H1 (cell line): ENCODE results near the gene MCM7. TPM values are rescaled to one million over a fixed set of nuclear protein-coding genes. Genes with fewer than 3 reads are reported as not detected.
A peak's percentile ranks its signal among the peaks of the same experiment; 100 is the strongest.

Source experiments
- EZH2 ChIP-seq: fragments of 200-600 bp; sonication (generic); IDR thresholded peaks from 2 replicates; pipeline ENCODE4 v1.7.1; 2012; ENCODE audit warnings: low read depth, mild to moderate bottlenecking, moderate library complexity, low read length, inconsistent platforms; ENCODE audit not compliant: severe bottlenecking
- GABPA ChIP-seq: IDR thresholded peaks from 2 replicates; pipeline ENCODE4 v1.6.1; 2011; ENCODE audit warnings: mild to moderate bottlenecking, low read length, moderate library complexity, borderline replicate concordance; ENCODE audit not compliant: insufficient read depth
- GTF2F1 ChIP-seq: IDR thresholded peaks from 2 replicates; pipeline ENCODE4 v1.6.1; 2012; ENCODE audit warnings: low read depth, low read length, improper control_type of control experiment, borderline replicate concordance
- HDAC2 ChIP-seq, 2 experiments: fragments of 300-600 bp in 1 of 2; sonication (generic) in 1 of 2; IDR thresholded peaks; 2 replicates each; pipeline ENCODE4 v1.6.1; 2011 to 2012; ENCODE audit warnings: low read depth in 2 of 2, low read length in 2 of 2, mild to moderate bottlenecking in 2 of 2, moderate library complexity in 2 of 2, borderline replicate concordance in 1 of 2, inconsistent platforms in 1 of 2
- KDM5A ChIP-seq: fragments of 200-600 bp; IDR thresholded peaks from 2 replicates; pipeline ENCODE4 v1.7.1; 2012; ENCODE audit warnings: mild to moderate bottlenecking, low read length, inconsistent platforms, mixed read lengths
- POU5F1 ChIP-seq: IDR thresholded peaks from 2 replicates; pipeline ENCODE4 v1.6.1; 2011; ENCODE audit warnings: low read depth, mild to moderate bottlenecking, low read length, moderate library complexity
- RAD21 ChIP-seq, 2 experiments: IDR thresholded peaks in 1 of 2; conservative IDR thresholded peaks in 1 of 2; 2 replicates each; pipeline ENCODE4 v1.6.1; 2011; ENCODE audit warnings: low read depth in 2 of 2, low read length in 2 of 2, improper control_type of control experiment in 1 of 2, inconsistent platforms in 1 of 2, mild to moderate bottlenecking in 1 of 2, moderate library complexity in 1 of 2
- RNF2 ChIP-seq: fragments of 200-900, 300-1000 bp; sonication (generic); IDR thresholded peaks from 2 replicates; pipeline ENCODE4 v1.7.1; 2016; ENCODE audit warnings: borderline replicate concordance, low read depth, mild to moderate bottlenecking, antibody characterized with exemption, low read length; ENCODE audit not compliant: poor library complexity, severe bottlenecking; ENCODE audit errors: missing control alignments
- RXRA ChIP-seq: IDR thresholded peaks from 2 replicates; pipeline ENCODE4 v1.6.1; 2011; ENCODE audit warnings: low read depth, mild to moderate bottlenecking, low read length, moderate library complexity; ENCODE audit not compliant: insufficient read depth
- SAP30 ChIP-seq: fragments of 300-600 bp; sonication (generic); IDR thresholded peaks from 2 replicates; pipeline ENCODE4 v1.7.1; 2012; ENCODE audit warnings: low read length, moderate library complexity, mild to moderate bottlenecking, inconsistent platforms; ENCODE audit not compliant: insufficient read depth, insufficient replicate concordance
- SIRT6 ChIP-seq: IDR thresholded peaks from one replicate; pipeline ENCODE4 v1.7.1; 2012; ENCODE audit warnings: low read length, inconsistent platforms
- SRF ChIP-seq: IDR thresholded peaks from 2 replicates; pipeline ENCODE4 v1.6.1; 2011; ENCODE audit warnings: mild to moderate bottlenecking, low read depth, low read length, moderate library complexity
- TBP ChIP-seq: IDR thresholded peaks from 2 replicates; pipeline ENCODE4 v1.6.1; 2011; ENCODE audit warnings: low read depth, low read length, improper control_type of control experiment
- polyA plus RNA-seq, 7 experiments: library from polyadenylated mRNA; depleted of rRNA in 3 of 7; stranded (reverse) in 5 of 7; unstranded in 2 of 7; fragments of >200 nt in 5 of 7; fragments of 200-250 nt in 2 of 7; gene quantifications; 1 replicate in 5 of 7; 2 replicates in 1 of 7; 4 replicates in 1 of 7; pipeline versions ENCODE4 v1.2.1 to v1.2.3, GENCODE V29; 2011 to 2013; ENCODE audit warnings: missing spikeins in 2 of 7, mixed read lengths in 2 of 7
- total RNA-seq: library from RNA; stranded (reverse); fragmentation: NEBNext Ultra II Directional; extraction: Animal tissue kit (Norgen Biotek cat#: 25700); gene quantifications from 2 replicates; pipeline ENCODE4 v1.2.1, GENCODE V29; 2021
- TF ChIP-seq, protein P1 (sequence below): IDR thresholded peaks from 2 replicates; pipeline ENCODE4 v1.6.1; 2011; ENCODE audit warnings: low read depth, mild to moderate bottlenecking, low read length; ENCODE audit not compliant: insufficient read depth

The MCM7 gene
- total and polyA plus RNA-seq, 2 of the 8 experiments (the other 6 are each of a cell fraction or from before 2014, with no cell fraction given) = 313 to 344 TPM

DNA sequence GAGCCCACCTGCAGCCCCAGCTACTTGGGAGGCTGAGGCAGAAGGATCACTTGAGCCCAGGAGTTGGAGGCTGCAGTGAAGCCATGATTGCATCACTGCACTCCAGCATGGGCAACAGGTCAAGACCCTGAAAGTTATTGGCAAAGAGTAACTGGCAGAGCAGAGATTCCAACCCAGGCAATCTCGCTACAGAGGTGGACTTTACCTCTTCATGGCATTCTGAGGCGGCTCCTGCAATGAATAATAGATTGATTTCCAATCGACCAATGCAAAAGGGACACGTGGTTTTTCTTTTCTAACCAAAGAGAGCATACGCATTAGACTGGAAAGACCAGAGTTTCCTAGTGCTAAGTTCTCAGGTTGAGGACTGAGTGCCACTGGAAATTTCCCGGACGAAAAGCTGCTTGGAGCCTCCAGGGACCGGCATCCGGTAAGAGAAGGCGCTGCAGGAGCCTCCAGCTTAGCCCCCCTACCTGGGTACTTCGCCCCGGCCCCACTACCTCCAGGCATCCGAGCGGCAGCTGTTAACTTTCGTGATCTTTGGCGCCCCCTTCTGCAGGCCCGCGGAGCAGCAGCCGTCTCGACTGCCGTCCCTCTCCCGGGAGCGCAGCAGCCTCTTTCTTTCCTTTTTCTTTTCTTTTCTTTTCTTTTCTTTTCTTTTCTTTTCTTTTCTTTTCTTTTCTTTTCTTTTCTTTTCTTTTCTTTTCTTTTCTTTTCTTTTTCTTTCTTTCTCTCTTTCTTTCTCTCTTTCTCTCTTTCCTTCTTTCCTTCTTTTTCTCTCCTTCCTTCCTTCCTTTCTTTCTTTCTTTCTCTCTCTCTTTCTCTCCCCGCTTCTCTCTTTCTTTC is 29.6 kb upstream of the MCM7 start (continued):
- TF ChIP-seq KDM5A (no peak), GABPA (no peak; the same call in 1 of the 2 replicates), POU5F1 (no peak), HDAC2 (IDR thresholded peaks at IDR 0.05; ENCODE audit: borderline replicate concordance in 1 of 2, low read depth in 2 of 2, low read length in 2 of 2) (no peak), TBP (peak; percentile 44; the same call in 1 of the 2 replicates), EZH2 (no peak), GTF2F1 (no peak), RAD21 (IDR thresholded peaks at IDR 0.05 in 1 of 2, conservative IDR thresholded peaks at IDR 0.05 in 1 of 2; ENCODE audit: low read depth in 2 of 2, low read length in 2 of 2) (peak; percentile 71 to 76), SAP30 (no peak), RNF2 (no peak), RXRA (no peak), SIRT6 (no peak), SRF (no peak)
- TF ChIP-seq, protein P1, sequence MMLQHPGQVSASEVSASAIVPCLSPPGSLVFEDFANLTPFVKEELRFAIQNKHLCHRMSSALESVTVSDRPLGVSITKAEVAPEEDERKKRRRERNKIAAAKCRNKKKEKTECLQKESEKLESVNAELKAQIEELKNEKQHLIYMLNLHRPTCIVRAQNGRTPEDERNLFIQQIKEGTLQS = peak; percentile 30; the same call in 1 of the 2 replicates
